HL-60 (cell line): ENCODE measurements around the gene LIN54.
"Not testable (repeated sequence)": the region's sequence is repeated elsewhere in the genome, so short reads cannot be mapped to it uniquely, and the experiment has no call there.

Experiments used
- DNase-seq, 2 experiments: peaks; one replicate each; pipeline ENCODE4 v3.0.0-alpha.2; 2010 to 2020; ENCODE audit warnings: low read depth in 1 of 2, low spot score in 1 of 2
- H3K27ac ChIP-seq: fragments of 250-450 bp; sonication (Bioruptor Pico); replicated peaks from 2 replicates; pipeline ENCODE4 v1.5.1; 2020; ENCODE audit warnings: mild to moderate bottlenecking, moderate library complexity
- H3K27me3 ChIP-seq: fragments of 250-450 bp; sonication (Bioruptor Pico); 2 replicates; pipeline ENCODE4 v1.5.1; 2021; ENCODE audit warnings: mild to moderate bottlenecking, moderate library complexity; ENCODE audit not compliant: insufficient read depth, poor library complexity, severe bottlenecking
- H3K4me3 ChIP-seq: replicated peaks from 2 replicates; pipeline ENCODE4 v1.5.1; 2011; ENCODE audit warnings: mild to moderate bottlenecking, control low read depth, low read length; ENCODE audit not compliant: insufficient read depth
- CTCF ChIP-seq: IDR thresholded peaks from one replicate; pipeline ENCODE4 v1.5.1; 2011; ENCODE audit warnings: low read length, control low read depth, inconsistent platforms; ENCODE audit not compliant: insufficient read depth
- GABPA ChIP-seq: IDR thresholded peaks from 2 replicates; pipeline ENCODE4 v1.6.1; 2012; ENCODE audit warnings: low read depth
- POLR2AphosphoS5 ChIP-seq: IDR thresholded peaks from 2 replicates; pipeline ENCODE4 v1.6.1; 2012; ENCODE audit warnings: low read depth
- REST ChIP-seq: IDR thresholded peaks from 2 replicates; pipeline ENCODE4 v1.6.1; 2012; ENCODE audit warnings: low read depth; ENCODE audit not compliant: insufficient replicate concordance
- SPI1 ChIP-seq: IDR thresholded peaks from 2 replicates; pipeline ENCODE4 v1.6.1; 2012; ENCODE audit warnings: low read depth, mild to moderate bottlenecking, borderline replicate concordance

The LIN54 gene

GRCh38 chr4:83025563-83025962, 14.9 kb upstream of the LIN54 start:
- no peak for DNase-seq
- Histone ChIP-seq H3K4me3 (no peak overlapping the region), H3K27ac (no peak overlapping the region), H3K27me3 (no peaks in the 10 kb centered on the region)
- no peak for TF ChIP-seq GABPA
- TF ChIP-seq REST = no peak
- TF ChIP-seq POLR2AphosphoS5 = no peak
- TF ChIP-seq CTCF = no peak
- no peak for TF ChIP-seq SPI1

DNA sequence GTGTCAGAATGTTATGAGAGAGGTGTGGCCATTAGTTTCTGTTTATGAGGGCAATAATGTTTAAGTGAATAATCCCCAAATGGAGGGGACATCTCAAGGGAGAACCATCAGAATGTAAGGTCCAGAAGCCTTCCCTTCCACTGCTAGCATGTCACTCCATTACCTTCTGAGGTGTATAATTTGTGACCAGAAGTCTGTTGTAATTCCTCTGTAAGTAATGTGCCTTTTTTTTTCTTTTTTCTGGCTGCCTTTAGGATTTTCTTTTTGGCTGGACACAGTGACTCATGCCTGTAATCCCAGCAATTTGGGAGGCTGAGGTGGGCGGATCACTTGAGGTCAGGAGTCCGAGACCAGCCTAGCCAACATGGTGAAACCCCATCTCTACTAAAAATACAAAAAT, 13.6 kb upstream of the LIN54 start:
- Histone ChIP-seq H3K27ac (peak overlapping the region; percentile 24; the same call in 1 of the 2 replicates), H3K27me3 (no peaks in the 10 kb centered on the region), H3K4me3 (no peak overlapping the region)
- no peak for DNase-seq
- TF ChIP-seq POLR2AphosphoS5 = no peak
- TF ChIP-seq SPI1 = no peak
- TF ChIP-seq REST = no peak
- no peak for TF ChIP-seq CTCF
- TF ChIP-seq GABPA = no peak

DNA sequence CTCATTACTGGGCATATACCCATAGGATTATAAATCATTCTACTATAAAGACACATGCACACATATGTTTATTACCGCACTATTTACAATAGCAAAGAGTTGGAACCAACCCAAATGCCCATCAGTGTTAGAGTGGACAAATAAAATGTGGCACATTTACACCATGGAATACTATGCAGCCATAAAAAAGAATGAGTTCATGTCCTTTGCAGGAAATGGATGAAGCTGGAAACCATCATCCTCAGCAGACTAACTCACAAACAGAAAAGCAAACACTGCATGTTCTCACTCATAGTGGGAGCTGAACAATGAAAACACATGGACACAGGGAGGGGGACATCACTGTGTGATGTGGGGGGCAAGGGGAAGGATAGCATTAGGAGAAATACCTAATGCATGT, 13.0 kb upstream of the LIN54 start:
- peak overlapping the region; percentile 52 for H3K27ac ChIP-seq
- H3K27me3 ChIP-seq, DNase-seq, H3K4me3 ChIP-seq: not testable (repeated sequence)

GRCh38 chr4:83022724-83023450, 12.3 kb upstream of the LIN54 start:
- H3K27me3 ChIP-seq = no peaks in the 10 kb centered on the region
- no peak overlapping the region for H3K4me3 ChIP-seq
- peak overlapping the region; percentile 52 for H3K27ac ChIP-seq
- peak in 1 of 2 experiments; percentile 73 for DNase-seq
- TF ChIP-seq REST (no peak), POLR2AphosphoS5 (no peak), SPI1 (peak; percentile 22; the same call in 1 of the 2 replicates)
